H1 (cell line): ENCODE data around the gene ADD2. TPM values are rescaled to one million over a fixed set of nuclear protein-coding genes. Genes with fewer than 3 reads are reported as not detected.

Source experiments
- CTCF ChIA-PET: fragments of 300-600 bp; sonication (Branson Sonifier 250); formaldehyde crosslinking; loops from one replicate; lab custom pipeline; 2021; ENCODE audit not compliant: partially characterized antibody; lab: Charles Lee
- POLR2A ChIA-PET: fragments of 300-600 bp; sonication (Branson Sonifier 250); formaldehyde crosslinking; loops from one replicate; lab custom pipeline; 2021; ENCODE audit warnings: inconsistent platforms; ENCODE audit not compliant: partially characterized antibody; lab: Charles Lee
- DNase-seq, 2 experiments: peaks; one replicate each; pipeline versions ENCODE4 v3.0.0 to v3.0.0-alpha.2; 2010 to 2022; ENCODE audit warnings: low spot score in 2 of 2, low read depth in 1 of 2, mixed read lengths in 1 of 2
- FAIRE-seq: peaks from 2 replicates; lab custom pipeline; 2011; peaks lifted over from hg19 to GRCh38; lab: Jason Lieb, UNC
- H2AFZ ChIP-seq: 2 replicates; pipeline ENCODE4 v1.8.1; 2012; ENCODE audit warnings: low read length, inconsistent platforms
- H2AK5ac ChIP-seq: 2 replicates; pipeline ENCODE4 v1.6.1; 2013; ENCODE audit warnings: low read depth, low read length
- H2BK120ac ChIP-seq: replicated peaks from 2 replicates; pipeline ENCODE3; 2013; ENCODE audit warnings: low read depth, low read length, inconsistent platforms
- H2BK12ac ChIP-seq: 2 replicates; pipeline ENCODE4 v1.6.1; 2013; ENCODE audit warnings: low read depth, low read length
- H2BK15ac ChIP-seq: 2 replicates; pipeline ENCODE4 v1.6.1; 2013; ENCODE audit warnings: low read length
- H2BK20ac ChIP-seq: 2 replicates; pipeline ENCODE4 v1.6.1; 2013; ENCODE audit warnings: low read length
- H2BK5ac ChIP-seq: 2 replicates; pipeline ENCODE4 v1.6.1; 2013; ENCODE audit warnings: low read depth, low read length
- H3K14ac ChIP-seq: 2 replicates; pipeline ENCODE4 v1.6.1; 2013; ENCODE audit warnings: inconsistent platforms; ENCODE audit not compliant: insufficient read length
- H3K18ac ChIP-seq: 2 replicates; pipeline ENCODE4 v1.6.1; 2013; ENCODE audit warnings: low read length; ENCODE audit errors: extremely low read depth
- H3K23ac ChIP-seq: 2 replicates; pipeline ENCODE4 v1.6.1; 2013; ENCODE audit warnings: inconsistent platforms; ENCODE audit not compliant: insufficient read length
- H3K23me2 ChIP-seq: 2 replicates; pipeline ENCODE4 v1.6.1; 2013; ENCODE audit warnings: low read depth, low read length
- H3K27ac ChIP-seq: 2 replicates; pipeline ENCODE4 v1.6.1; 2011; ENCODE audit warnings: low read depth, low read length, inconsistent platforms
- H3K27me3 ChIP-seq, 4 experiments: replicated peaks in 1 of 4; 1 replicate in 1 of 4; 2 replicates in 3 of 4; pipeline versions ENCODE4 v1.6.1 to v1.8.1; 2011 to 2013; ENCODE audit warnings: low read length in 3 of 4, mild to moderate bottlenecking in 3 of 4, inconsistent platforms in 2 of 4, mixed read lengths in 2 of 4, moderate library complexity in 1 of 4; ENCODE audit not compliant: control insufficient read depth in 3 of 4, insufficient read depth in 3 of 4; ENCODE audit errors: extremely low read depth in 1 of 4
- H3K36me3 ChIP-seq, 4 experiments: 2 replicates each; pipeline versions ENCODE4 v1.6.1 to v1.8.1; 2011 to 2013; ENCODE audit warnings: mild to moderate bottlenecking in 4 of 4, low read length in 3 of 4, moderate library complexity in 2 of 4, control low read depth in 1 of 4, inconsistent platforms in 1 of 4; ENCODE audit not compliant: insufficient read depth in 4 of 4, control insufficient read depth in 2 of 4
- H3K4ac ChIP-seq: replicated peaks from 2 replicates; pipeline ENCODE3; 2013; ENCODE audit warnings: low read length, low read depth, mixed read lengths, inconsistent platforms; ENCODE audit not compliant: insufficient read length
- H3K4me1 ChIP-seq, 4 experiments: replicated peaks in 1 of 4; 1 replicate in 1 of 4; 2 replicates in 3 of 4; pipeline versions ENCODE4 v1.6.1 to v1.8.1; 2011 to 2013; ENCODE audit warnings: low read length in 3 of 4, inconsistent platforms in 2 of 4, mixed read lengths in 1 of 4; ENCODE audit not compliant: insufficient read depth in 4 of 4, control insufficient read depth in 3 of 4
- H3K4me2 ChIP-seq, 2 experiments: 2 replicates each; pipeline versions ENCODE4 v1.6.1 to v1.8.1; 2011 to 2013; ENCODE audit warnings: low read depth in 2 of 2, low read length in 2 of 2, control low read depth in 1 of 2, inconsistent platforms in 1 of 2, mild to moderate bottlenecking in 1 of 2; ENCODE audit not compliant: insufficient read depth in 1 of 2
- H3K4me3 ChIP-seq, 4 experiments: fragments of 200-600, 300-600 bp in 1 of 4; sonication (generic), shearing (Covaris generic), sonication (Bioruptor Twin) in 1 of 4; 2 replicates each; pipeline versions ENCODE4 v1.5.1 to v1.8.1; 2011 to 2016; ENCODE audit warnings: low read length in 4 of 4, low read depth in 3 of 4, control low read depth in 2 of 4, inconsistent platforms in 2 of 4, mild to moderate bottlenecking in 2 of 4, mixed read lengths in 1 of 4, moderate library complexity in 1 of 4; ENCODE audit not compliant: insufficient read depth in 2 of 4; ENCODE audit errors: extremely low read depth in 1 of 4
- H3K56ac ChIP-seq: replicated peaks from 2 replicates; pipeline ENCODE3; 2013; ENCODE audit warnings: low read depth, mild to moderate bottlenecking, mixed read lengths, low read length, inconsistent platforms; ENCODE audit not compliant: insufficient read length
- H3K79me1 ChIP-seq: 2 replicates; pipeline ENCODE4 v1.6.1; 2013; ENCODE audit warnings: low read depth, low read length, control low read depth
- H3K79me2 ChIP-seq, 2 experiments: 2 replicates each; pipeline versions ENCODE4 v1.6.1 to v1.8.1; 2012 to 2013; ENCODE audit warnings: low read length in 2 of 2, mild to moderate bottlenecking in 2 of 2, inconsistent platforms in 1 of 2; ENCODE audit not compliant: insufficient read depth in 2 of 2, control insufficient read depth in 1 of 2
- H3K9ac ChIP-seq, 4 experiments: replicated peaks in 1 of 4; 1 replicate in 1 of 4; 2 replicates in 3 of 4; pipeline versions ENCODE4 v1.6.1 to v1.8.1; 2011 to 2013; ENCODE audit warnings: low read depth in 3 of 4, low read length in 3 of 4, control low read depth in 2 of 4, mild to moderate bottlenecking in 2 of 4, moderate library complexity in 2 of 4, inconsistent platforms in 1 of 4; ENCODE audit errors: extremely low read depth in 1 of 4
- H3K9me3 ChIP-seq, 2 experiments: 2 replicates each; pipeline versions ENCODE4 v1.6.1 to v1.8.1; 2012 to 2013; ENCODE audit warnings: mild to moderate bottlenecking in 2 of 2, moderate library complexity in 2 of 2, control low read depth in 1 of 2, inconsistent platforms in 1 of 2, low read depth in 1 of 2, low read length in 1 of 2, mixed read lengths in 1 of 2; ENCODE audit not compliant: insufficient read depth in 2 of 2
- H4K20me1 ChIP-seq, 2 experiments: replicated peaks in 1 of 2; 2 replicates each; pipeline versions ENCODE3 to v1.8.1; 2011 to 2013; ENCODE audit warnings: inconsistent platforms in 2 of 2, low read length in 2 of 2, mild to moderate bottlenecking in 1 of 2; ENCODE audit not compliant: insufficient read depth in 2 of 2, control insufficient read depth in 1 of 2
- H4K5ac ChIP-seq: 2 replicates; pipeline ENCODE4 v1.6.1; 2013; ENCODE audit warnings: low read length, low read depth, mixed read lengths, inconsistent platforms; ENCODE audit not compliant: insufficient read length
- H4K8ac ChIP-seq: 2 replicates; pipeline ENCODE4 v1.8.0; 2013; ENCODE audit warnings: mild to moderate bottlenecking, moderate library complexity, low read length, inconsistent platforms; ENCODE audit not compliant: insufficient read depth; ENCODE audit errors: extremely low read depth
- H4K91ac ChIP-seq: replicated peaks from 2 replicates; pipeline ENCODE3; 2013; ENCODE audit warnings: low read length, mixed read lengths, inconsistent platforms; ENCODE audit not compliant: insufficient read length
- BRCA1 ChIP-seq: IDR thresholded peaks from 2 replicates; pipeline ENCODE4 v1.6.1; 2012; ENCODE audit warnings: low read depth, low read length, improper control_type of control experiment
- HDAC6 ChIP-seq: IDR thresholded peaks from one replicate; pipeline ENCODE4 v1.7.1; 2012; ENCODE audit warnings: low read depth, mild to moderate bottlenecking, inconsistent platforms, low read length, moderate library complexity
- KDM4A ChIP-seq: IDR thresholded peaks from one replicate; pipeline ENCODE4 v1.7.1; 2012; ENCODE audit warnings: low read depth, mild to moderate bottlenecking, moderate library complexity, low read length, inconsistent platforms; ENCODE audit not compliant: severe bottlenecking
- MAFK ChIP-seq: IDR thresholded peaks from 2 replicates; pipeline ENCODE4 v1.6.1; 2012; ENCODE audit warnings: low read depth, mild to moderate bottlenecking, improper control_type of control experiment, low read length
- NANOG ChIP-seq: IDR thresholded peaks from 2 replicates; pipeline ENCODE4 v1.6.1; 2011; ENCODE audit warnings: low read length, low read depth, mild to moderate bottlenecking, inconsistent platforms; ENCODE audit not compliant: insufficient read depth, poor library complexity, severe bottlenecking
- RFX5 ChIP-seq: IDR thresholded peaks from 2 replicates; pipeline ENCODE4 v1.6.1; 2011; ENCODE audit warnings: low read depth, low read length, improper control_type of control experiment, borderline replicate concordance
- SIRT6 ChIP-seq: IDR thresholded peaks from one replicate; pipeline ENCODE4 v1.7.1; 2012; ENCODE audit warnings: low read length, inconsistent platforms
- SP2 ChIP-seq: IDR thresholded peaks from 2 replicates; pipeline ENCODE4 v1.6.1; 2012; ENCODE audit warnings: mild to moderate bottlenecking, low read length, inconsistent platforms
- TCF12 ChIP-seq: IDR thresholded peaks from 2 replicates; pipeline ENCODE4 v1.6.1; 2011; ENCODE audit warnings: low read depth, mild to moderate bottlenecking, low read length
- WGBS, 2 experiments: shearing (Covaris generic) in 1 of 2; methylation state at CpG; one replicate each; pipeline versions ENCODE4 v1.1.6 to v1.1.7; 2013 to 2015; ENCODE audit warnings: low lambda C conversion rate in 2 of 2, mixed read lengths in 2 of 2, inconsistent platforms in 1 of 2, low coverage in 1 of 2, missing lambda C conversion rate in 1 of 2; ENCODE audit not compliant: insufficient replicate concordance in 2 of 2, insufficient coverage in 1 of 2, insufficient read length in 1 of 2; ENCODE audit errors: extremely low coverage in 1 of 2, missing lambda C conversion rate in 1 of 2; 5-methylcytosine and 5-hydroxymethylcytosine counted together
- polyA plus RNA-seq, 7 experiments: library from polyadenylated mRNA; depleted of rRNA in 3 of 7; stranded (reverse) in 5 of 7; unstranded in 2 of 7; fragments of >200 nt in 5 of 7; fragments of 200-250 nt in 2 of 7; gene quantifications; 1 replicate in 5 of 7; 2 replicates in 1 of 7; 4 replicates in 1 of 7; pipeline versions ENCODE4 v1.2.1 to v1.2.3, GENCODE V29; 2011 to 2013; ENCODE audit warnings: missing spikeins in 2 of 7, mixed read lengths in 2 of 7
- total RNA-seq: library from RNA; stranded (reverse); fragmentation: NEBNext Ultra II Directional; extraction: Animal tissue kit (Norgen Biotek cat#: 25700); gene quantifications from 2 replicates; pipeline ENCODE4 v1.2.1, GENCODE V29; 2021
- TF ChIP-seq, protein P1 (sequence below): IDR thresholded peaks from 2 replicates; pipeline ENCODE4 v1.6.1; 2012; ENCODE audit warnings: inconsistent platforms
- TF ChIP-seq, protein P2 (sequence below), 3 experiments: IDR thresholded peaks; 1 replicate in 2 of 3; 2 replicates in 1 of 3; pipeline versions ENCODE4 v1.5.1 to v1.6.1; 2011; ENCODE audit warnings: low read length in 3 of 3, mild to moderate bottlenecking in 3 of 3, inconsistent platforms in 2 of 3, low read depth in 1 of 3, moderate library complexity in 1 of 3; ENCODE audit not compliant: insufficient read depth in 1 of 3; ENCODE audit errors: control extremely low read depth in 1 of 3

Gene ADD2
- total and polyA plus RNA-seq, 2 of the 8 experiments (the other 6 are each of a cell fraction or from before 2014, with no cell fraction given): 58.5 to 170 TPM

DNA sequence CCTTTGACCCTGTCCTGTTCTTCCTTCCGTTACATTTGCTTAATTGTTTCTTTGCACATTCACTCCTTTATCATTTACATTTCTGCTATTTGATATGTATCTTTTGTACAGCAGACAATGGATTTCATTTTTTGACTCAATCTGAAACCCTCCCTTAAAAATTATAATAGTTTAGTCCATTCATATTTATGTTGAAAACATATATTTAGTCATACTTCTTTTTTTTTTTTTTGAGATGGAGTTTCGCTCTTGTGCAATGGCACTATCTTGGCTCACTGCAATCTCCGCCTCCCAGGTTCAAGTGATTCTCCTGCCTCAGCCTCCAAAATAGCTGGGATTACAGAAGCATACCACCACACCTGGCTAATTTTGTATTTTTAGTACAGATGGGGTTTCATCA lies 119.0 kb downstream of the ADD2 start:
- H2BK12ac ChIP-seq: no peak overlapping the region
- no peak overlapping the region for H3K56ac ChIP-seq
- FAIRE-seq (no peak), DNase-seq (no peak)
- POLR2A ChIA-PET: interaction anchor here (1.9 kb wide), 1 partner anchor 344 kb away, joined by 7 read pairs; no protein-coding TSS in a partner anchor
- H4K5ac ChIP-seq: no peak overlapping the region
- no peak overlapping the region for H2AK5ac ChIP-seq
- no peak overlapping the region for H2BK5ac ChIP-seq
- H3K27me3 ChIP-seq: peaks cover 0 to 3% (median 1%) of the 10 kb centered on the region in 4 experiments; a peak in 5 of 7 replicates
- H3K23me2 ChIP-seq: no peaks in the 10 kb centered on the region
- H3K4ac ChIP-seq: no peak overlapping the region
- no peak overlapping the region for H2AFZ ChIP-seq
- H3K9me3 ChIP-seq: no peaks in the 10 kb centered on the region
- H3K27ac ChIP-seq: no peak overlapping the region
- no peaks in the 10 kb centered on the region for H4K20me1 ChIP-seq
- H4K8ac ChIP-seq: no peak overlapping the region
- no peak overlapping the region for H3K4me2 ChIP-seq
- H3K9ac ChIP-seq: no peak overlapping the region
- H2BK120ac ChIP-seq: no peak overlapping the region
- no peak overlapping the region for H3K23ac ChIP-seq
- H2BK20ac ChIP-seq: no peak overlapping the region
- H3K4me3 ChIP-seq: no peak overlapping the region
- no peaks in the 10 kb centered on the region for H3K79me2 ChIP-seq
- H3K4me1 ChIP-seq: no peaks in the 10 kb centered on the region
- H4K91ac ChIP-seq: no peak overlapping the region
- no peaks in the 10 kb centered on the region for H3K79me1 ChIP-seq
- H3K36me3 ChIP-seq: no peaks in the 10 kb centered on the region
- CTCF ChIA-PET: interaction anchor here (1.5 to 6.6 kb wide), 5 partner anchors 9 to 346 kb away, joined by 4 to 120 read pairs (median 7); partner anchors contain the start of gene FAM136A
- no peak overlapping the region for H3K18ac ChIP-seq
- H2BK15ac ChIP-seq: no peak overlapping the region
- 93% methylated on average over 3 of the region's 3 CpGs; no CpG with 5 or more reads in 1 of the 2 experiments for WGBS, 2 experiments
- H3K14ac ChIP-seq: no peak overlapping the region
- TF ChIP-seq NANOG (no peak), RFX5 (no peak), SIRT6 (no peak), HDAC6 (no peak), TCF12 (no peak), KDM4A (no peak), MAFK (no peak), BRCA1 (no peak), SP2 (no peak)
- TF ChIP-seq, protein P1, sequence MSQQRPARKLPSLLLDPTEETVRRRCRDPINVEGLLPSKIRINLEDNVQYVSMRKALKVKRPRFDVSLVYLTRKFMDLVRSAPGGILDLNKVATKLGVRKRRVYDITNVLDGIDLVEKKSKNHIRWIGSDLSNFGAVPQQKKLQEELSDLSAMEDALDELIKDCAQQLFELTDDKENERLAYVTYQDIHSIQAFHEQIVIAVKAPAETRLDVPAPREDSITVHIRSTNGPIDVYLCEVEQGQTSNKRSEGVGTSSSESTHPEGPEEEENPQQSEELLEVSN: no peak
- TF ChIP-seq, protein P2, sequence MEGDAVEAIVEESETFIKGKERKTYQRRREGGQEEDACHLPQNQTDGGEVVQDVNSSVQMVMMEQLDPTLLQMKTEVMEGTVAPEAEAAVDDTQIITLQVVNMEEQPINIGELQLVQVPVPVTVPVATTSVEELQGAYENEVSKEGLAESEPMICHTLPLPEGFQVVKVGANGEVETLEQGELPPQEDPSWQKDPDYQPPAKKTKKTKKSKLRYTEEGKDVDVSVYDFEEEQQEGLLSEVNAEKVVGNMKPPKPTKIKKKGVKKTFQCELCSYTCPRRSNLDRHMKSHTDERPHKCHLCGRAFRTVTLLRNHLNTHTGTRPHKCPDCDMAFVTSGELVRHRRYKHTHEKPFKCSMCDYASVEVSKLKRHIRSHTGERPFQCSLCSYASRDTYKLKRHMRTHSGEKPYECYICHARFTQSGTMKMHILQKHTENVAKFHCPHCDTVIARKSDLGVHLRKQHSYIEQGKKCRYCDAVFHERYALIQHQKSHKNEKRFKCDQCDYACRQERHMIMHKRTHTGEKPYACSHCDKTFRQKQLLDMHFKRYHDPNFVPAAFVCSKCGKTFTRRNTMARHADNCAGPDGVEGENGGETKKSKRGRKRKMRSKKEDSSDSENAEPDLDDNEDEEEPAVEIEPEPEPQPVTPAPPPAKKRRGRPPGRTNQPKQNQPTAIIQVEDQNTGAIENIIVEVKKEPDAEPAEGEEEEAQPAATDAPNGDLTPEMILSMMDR (IDR thresholded peaks at IDR 0.05; ENCODE audit: control extremely low read depth in 1 of 3, insufficient read depth in 1 of 3, low read depth in 1 of 3, low read length in 3 of 3): no peak
